Keratinocyte (primary cell): ENCODE results near the gene CDT1. TPM values are rescaled to one million over a fixed set of nuclear protein-coding genes. Genes with fewer than 3 reads are reported as not detected.
A peak's percentile ranks its signal among the peaks of the same experiment; 100 is the strongest.

Experiments
- DNase-seq: peaks from one replicate; pipeline ENCODE4 v3.0.0-alpha.2; 2011; ENCODE audit warnings: low read depth, missing footprints, low spot score
- FAIRE-seq: peaks from 2 replicates; lab custom pipeline; 2011; peaks lifted over from hg19 to GRCh38; lab: Jason Lieb, UNC
- H2AFZ ChIP-seq: 2 replicates; pipeline ENCODE4 v1.6.0; 2012; ENCODE audit warnings: low read length, control low read depth, inconsistent platforms; ENCODE audit not compliant: control insufficient read depth
- H3K27ac ChIP-seq: 2 replicates; pipeline ENCODE4 v1.5.1; 2011; ENCODE audit warnings: low read length; ENCODE audit not compliant: control insufficient read depth, insufficient read depth
- H3K27me3 ChIP-seq: 3 replicates; pipeline ENCODE4 v1.6.0; 2011; ENCODE audit warnings: low read length; ENCODE audit not compliant: control insufficient read depth, insufficient read depth; ENCODE audit errors: extremely low read depth
- H3K36me3 ChIP-seq, 2 experiments: 2 replicates in 1 of 2; 3 replicates in 1 of 2; pipeline ENCODE4 v1.5.1; 2011; ENCODE audit warnings: low read length in 2 of 2, mild to moderate bottlenecking in 1 of 2; ENCODE audit not compliant: control insufficient read depth in 2 of 2, insufficient read depth in 2 of 2; ENCODE audit errors: extremely low read depth in 1 of 2
- H3K4me1 ChIP-seq: 3 replicates; pipeline ENCODE4 v1.5.1; 2011; ENCODE audit warnings: low read length; ENCODE audit not compliant: control insufficient read depth, insufficient read depth; ENCODE audit errors: extremely low read depth
- H3K4me2 ChIP-seq: 3 replicates; pipeline ENCODE4 v1.6.0; 2011; ENCODE audit warnings: low read depth, low read length; ENCODE audit not compliant: control insufficient read depth, insufficient read depth; ENCODE audit errors: extremely low read depth
- H3K4me3 ChIP-seq, 3 experiments: fragments of 200-600 bp in 1 of 3; sonication (generic) in 1 of 3; 2 replicates in 2 of 3; 3 replicates in 1 of 3; pipeline ENCODE4 v1.5.1; 2011 to 2016; ENCODE audit warnings: low read length in 3 of 3, mild to moderate bottlenecking in 3 of 3, control low read depth in 2 of 3, inconsistent platforms in 1 of 3, low read depth in 1 of 3, mixed read lengths in 1 of 3, mixed run types in 1 of 3, moderate library complexity in 1 of 3; ENCODE audit not compliant: control insufficient read depth in 2 of 3, insufficient read depth in 2 of 3; ENCODE audit errors: extremely low read depth in 1 of 3
- H3K79me2 ChIP-seq: 2 replicates; pipeline ENCODE4 v1.6.0; 2012; ENCODE audit warnings: low read length; ENCODE audit not compliant: control insufficient read depth, insufficient read depth
- H3K9ac ChIP-seq: 3 replicates; pipeline ENCODE4 v1.6.0; 2011; ENCODE audit warnings: low read length; ENCODE audit not compliant: control insufficient read depth, insufficient read depth; ENCODE audit errors: extremely low read depth
- H3K9me1 ChIP-seq: 3 replicates; pipeline ENCODE4 v1.6.0; 2011; ENCODE audit warnings: low read length; ENCODE audit not compliant: control insufficient read depth, insufficient read depth; ENCODE audit errors: extremely low read depth
- H3K9me3 ChIP-seq: 2 replicates; pipeline ENCODE4 v1.5.1; 2012; ENCODE audit warnings: low read depth, low read length; ENCODE audit not compliant: control insufficient read depth
- H4K20me1 ChIP-seq: 3 replicates; pipeline ENCODE4 v1.6.0; 2011; ENCODE audit warnings: low read length; ENCODE audit not compliant: control insufficient read depth, insufficient read depth; ENCODE audit errors: extremely low read depth
- EZH2 ChIP-seq: IDR thresholded peaks from one replicate; pipeline ENCODE4 v1.6.1; 2012; ENCODE audit warnings: inconsistent platforms, mild to moderate bottlenecking, low read length, moderate library complexity
- dilution Hi-C: fragments of 300-500 bp; cut with MboI; formaldehyde crosslinking; loops from one replicate; pipeline ENCODE4 v1.7.0; 2020; ENCODE audit warnings: low sequenced_read_pairs; ENCODE audit not compliant: extremely low pct_ligation_motif_present
- polyA plus RNA-seq, 5 experiments: library from polyadenylated mRNA; depleted of rRNA in 3 of 5; stranded (reverse) in 3 of 5; stranded (forward) in 1 of 5; unstranded in 1 of 5; fragments of >200 nt; gene quantifications; 1 replicate in 1 of 5; 2 replicates in 3 of 5; 3 replicates in 1 of 5; pipeline versions ENCODE4 v1.2.1 to v1.2.3, GENCODE V29; 2011 to 2012; ENCODE audit warnings: missing spikeins in 2 of 5, low read depth in 1 of 5, low replicate concordance in 1 of 5
- TF ChIP-seq, protein P1 (sequence below), 3 experiments: IDR thresholded peaks in 1 of 3; conservative IDR thresholded peaks in 1 of 3; optimal IDR thresholded peaks in 1 of 3; 2 replicates in 2 of 3; 3 replicates in 1 of 3; pipeline versions ENCODE3 to v1.5.1; 2011; ENCODE audit warnings: low read length in 3 of 3, mild to moderate bottlenecking in 3 of 3, moderate library complexity in 2 of 3, control low read depth in 1 of 3, inconsistent platforms in 1 of 3; ENCODE audit not compliant: insufficient read depth in 2 of 3; ENCODE audit errors: extremely low read depth in 1 of 3

CDT1 gene
- polyA plus RNA-seq, 1 donor (not counting 4 experiments of a cell fraction or from before 2014, with no cell fraction given) = 2.0 TPM

DNA sequence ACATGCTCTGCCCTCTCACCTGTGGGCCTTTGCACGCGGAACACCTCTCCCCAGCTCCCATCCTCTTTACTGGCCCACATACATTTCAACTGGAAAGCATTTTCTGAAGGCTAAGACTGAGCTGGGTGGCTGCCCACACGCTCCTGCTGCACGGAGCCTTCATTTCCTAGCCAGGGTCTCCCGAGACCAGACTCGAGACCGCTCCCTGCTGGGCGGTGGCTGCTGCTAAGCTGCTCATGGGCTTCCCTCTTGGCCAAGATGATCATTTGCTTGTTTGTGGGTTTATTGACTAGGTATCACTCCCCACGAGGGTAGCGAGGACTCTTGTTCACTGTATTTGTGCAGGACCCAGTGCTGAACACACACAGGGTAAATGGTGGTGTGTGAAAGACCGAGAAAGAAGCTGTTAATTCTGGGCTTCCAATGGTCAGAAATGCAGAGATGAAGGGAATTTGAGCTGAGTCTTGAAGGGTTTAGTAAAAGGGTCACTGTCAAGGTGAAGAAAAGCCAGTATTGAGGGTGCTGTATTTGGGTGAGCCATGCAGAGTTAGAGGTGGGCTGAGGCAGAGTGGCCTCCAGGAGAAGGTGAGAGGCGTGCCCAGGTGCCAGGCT, 54.2 kb downstream of the CDT1 start:
- no peaks in the 10 kb centered on the region for H3K9me3 ChIP-seq
- TF ChIP-seq EZH2 = no peak
- TF ChIP-seq, protein P1, sequence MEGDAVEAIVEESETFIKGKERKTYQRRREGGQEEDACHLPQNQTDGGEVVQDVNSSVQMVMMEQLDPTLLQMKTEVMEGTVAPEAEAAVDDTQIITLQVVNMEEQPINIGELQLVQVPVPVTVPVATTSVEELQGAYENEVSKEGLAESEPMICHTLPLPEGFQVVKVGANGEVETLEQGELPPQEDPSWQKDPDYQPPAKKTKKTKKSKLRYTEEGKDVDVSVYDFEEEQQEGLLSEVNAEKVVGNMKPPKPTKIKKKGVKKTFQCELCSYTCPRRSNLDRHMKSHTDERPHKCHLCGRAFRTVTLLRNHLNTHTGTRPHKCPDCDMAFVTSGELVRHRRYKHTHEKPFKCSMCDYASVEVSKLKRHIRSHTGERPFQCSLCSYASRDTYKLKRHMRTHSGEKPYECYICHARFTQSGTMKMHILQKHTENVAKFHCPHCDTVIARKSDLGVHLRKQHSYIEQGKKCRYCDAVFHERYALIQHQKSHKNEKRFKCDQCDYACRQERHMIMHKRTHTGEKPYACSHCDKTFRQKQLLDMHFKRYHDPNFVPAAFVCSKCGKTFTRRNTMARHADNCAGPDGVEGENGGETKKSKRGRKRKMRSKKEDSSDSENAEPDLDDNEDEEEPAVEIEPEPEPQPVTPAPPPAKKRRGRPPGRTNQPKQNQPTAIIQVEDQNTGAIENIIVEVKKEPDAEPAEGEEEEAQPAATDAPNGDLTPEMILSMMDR (optimal IDR thresholded peaks at IDR 0.05 in 1 of 3, IDR thresholded peaks at IDR 0.05 in 1 of 3, conservative IDR thresholded peaks at IDR 0.05 in 1 of 3; ENCODE audit: extremely low read depth in 1 of 3, insufficient read depth in 2 of 3, low read length in 3 of 3) = peak; percentile 88 to 92 (median 89)
- no peaks in the 10 kb centered on the region for H3K27me3 ChIP-seq
- H3K9ac ChIP-seq = peak overlapping the region; percentile 94
- peak overlapping the region; percentile 19 for H3K27ac ChIP-seq
- peak overlapping the region; percentile 75 for H3K4me2 ChIP-seq
- H3K9me1 ChIP-seq = no peaks in the 10 kb centered on the region
- peaks cover 5% of the 10 kb centered on the region for H3K4me1 ChIP-seq
- dilution Hi-C loops = no loop called here
- H3K4me3 ChIP-seq = peak overlapping the region; percentile 70 to 100 (median 82)
- peaks cover 7 to 18% of the 10 kb centered on the region in 2 experiments for H3K36me3 ChIP-seq
- peaks cover 5% of the 10 kb centered on the region for H3K79me2 ChIP-seq
- H2AFZ ChIP-seq = peak overlapping the region; percentile 98
- peak; percentile 44 for FAIRE-seq
- H4K20me1 ChIP-seq = no peaks in the 10 kb centered on the region
- peak; percentile 17 for DNase-seq

Other genes starting within 250 kb of the CDT1 start
- gene ZC3H18, start 233.4 kb upstream of the CDT1 start, polyA plus RNA-seq = 6.0 to 18.4 TPM (median 7.5 TPM) in 3 replicates
- not detected in 3 replicates for gene IL17C, start 165.2 kb upstream of the CDT1 start, polyA plus RNA-seq
- 4.4 to 22.7 TPM (median 7.7 TPM) in 3 replicates for gene CYBA, start 152.7 kb upstream of the CDT1 start, polyA plus RNA-seq
- gene MVD, start 140.7 kb upstream of the CDT1 start, polyA plus RNA-seq = 59.6 to 85.7 TPM (median 70.6 TPM) in 3 replicates
- not detected in 3 replicates for gene SNAI3, start 117.3 kb upstream of the CDT1 start, polyA plus RNA-seq
- gene RNF166, start 97.4 kb upstream of the CDT1 start, polyA plus RNA-seq = 3.2 to 4.7 TPM (median 3.4 TPM) in 3 replicates
- gene CTU2, start 97.3 kb upstream of the CDT1 start, polyA plus RNA-seq = 6.3 to 10.0 TPM (median 7.4 TPM) in 3 replicates
- 62.8 to 136 TPM (median 120 TPM) in 3 replicates for gene PIEZO1, start 18.6 kb upstream of the CDT1 start, polyA plus RNA-seq
- gene APRT, start 8.1 kb downstream of the CDT1 start, polyA plus RNA-seq = 91.4 to 177 TPM (median 106 TPM) in 3 replicates
- gene GALNS, start 53.2 kb downstream of the CDT1 start, polyA plus RNA-seq = 8.3 to 9.6 TPM (median 9.3 TPM) in 3 replicates
- 49.5 to 170 TPM (median 139 TPM) in 3 replicates for gene TRAPPC2L, start 53.3 kb downstream of the CDT1 start, polyA plus RNA-seq
- gene PABPN1L, start 62.9 kb downstream of the CDT1 start, polyA plus RNA-seq = not detected in 3 replicates
- 0.08 to 0.24 TPM (median 0.18 TPM) in 3 replicates for gene CBFA2T3, start 173.4 kb downstream of the CDT1 start, polyA plus RNA-seq